ENCODE measurements around the gene L1CAM.

L1CAM gene

GRCh38 chrX:153861733-153862310 is 24.2 kb downstream of the L1CAM start:
- TF ChIP-seq EZH2phosphoT487 (conservative IDR thresholded peaks at IDR 0.05; ENCODE audit: low read length) (no peak), CTCF (IDR thresholded peaks at IDR 0.05; ENCODE audit: insufficient read depth, low read length, poor library complexity, severe bottlenecking) (no peak)

GRCh38 chrX:153861151-153861550 is 24.8 kb downstream of the L1CAM start:
- Histone ChIP-seq H3K9me2 (replicated peaks; ENCODE audit: insufficient read depth, low read length) (no peaks in the 10 kb centered on the region), H3K79me2 (ENCODE audit: insufficient read depth, low read length) (no peaks in the 10 kb centered on the region), H3K4me2 (ENCODE audit: low read depth, low read length, poor library complexity, severe bottlenecking) (no peak overlapping the region), H4K20me1 (ENCODE audit: low read depth, low read length) (no peaks in the 10 kb centered on the region), H3K9me3 (ENCODE audit: insufficient read depth, low read length) (no peaks in the 10 kb centered on the region), H3K36me3 (ENCODE audit: low read length) (no peaks in the 10 kb centered on the region), H3K4me3 (ENCODE audit: insufficient read depth, low read length, poor library complexity, severe bottlenecking) (no peak overlapping the region), H3K27ac (ENCODE audit: low read depth, low read length) (no peak overlapping the region), H3F3A (ENCODE audit: insufficient read depth) (no peaks in the 10 kb centered on the region), H2AFZ (ENCODE audit: low read depth, low read length, severe bottlenecking) (no peak overlapping the region), H3K9ac (ENCODE audit: low read length) (no peak overlapping the region), H3K27me3 (ENCODE audit: low read length) (no peaks in the 10 kb centered on the region)
- TF ChIP-seq EZH2phosphoT487 (conservative IDR thresholded peaks at IDR 0.05; ENCODE audit: low read length) (no peak), CTCF (IDR thresholded peaks at IDR 0.05; ENCODE audit: insufficient read depth, low read length, poor library complexity, severe bottlenecking) (no peak)

More at GRCh38 chrX:153861733-153862310, 24.2 kb downstream of the L1CAM start:
- H3K9ac ChIP-seq (ENCODE audit: low read length) = no peak overlapping the region
- H3K9me2 ChIP-seq (replicated peaks; ENCODE audit: insufficient read depth, low read length) = no peaks in the 10 kb centered on the region
- no peaks in the 10 kb centered on the region for H3K36me3 ChIP-seq (ENCODE audit: low read length)
- no peaks in the 10 kb centered on the region for H3K79me2 ChIP-seq (ENCODE audit: insufficient read depth, low read length)
- H3F3A ChIP-seq (ENCODE audit: insufficient read depth) = no peaks in the 10 kb centered on the region
- H4K20me1 ChIP-seq (ENCODE audit: low read depth, low read length) = no peaks in the 10 kb centered on the region
- H2AFZ ChIP-seq (ENCODE audit: low read depth, low read length, severe bottlenecking) = no peak overlapping the region
- no peaks in the 10 kb centered on the region for H3K9me3 ChIP-seq (ENCODE audit: insufficient read depth, low read length)
- no peaks in the 10 kb centered on the region for H3K27me3 ChIP-seq (ENCODE audit: low read length)
- no peak overlapping the region for H3K27ac ChIP-seq (ENCODE audit: low read depth, low read length)
- no peak overlapping the region for H3K4me3 ChIP-seq (ENCODE audit: insufficient read depth, low read length, poor library complexity, severe bottlenecking)
- no peak overlapping the region for H3K4me2 ChIP-seq (ENCODE audit: low read depth, low read length, poor library complexity, severe bottlenecking)

GRCh38 chrX:153857348-153857903 is 28.5 kb downstream of the L1CAM start:
- no peak overlapping the region for H3K4me3 ChIP-seq (ENCODE audit: insufficient read depth, low read length, poor library complexity, severe bottlenecking)
- no peaks in the 10 kb centered on the region for H3F3A ChIP-seq (ENCODE audit: insufficient read depth)
- no peak overlapping the region for H3K9ac ChIP-seq (ENCODE audit: low read length)
- no peaks in the 10 kb centered on the region for H3K9me3 ChIP-seq (ENCODE audit: insufficient read depth, low read length)
- no peaks in the 10 kb centered on the region for H3K9me2 ChIP-seq (replicated peaks; ENCODE audit: insufficient read depth, low read length)
- H4K20me1 ChIP-seq (ENCODE audit: low read depth, low read length) = no peaks in the 10 kb centered on the region
- H3K79me2 ChIP-seq (ENCODE audit: insufficient read depth, low read length) = no peaks in the 10 kb centered on the region
- no peaks in the 10 kb centered on the region for H3K36me3 ChIP-seq (ENCODE audit: low read length)
- no peak overlapping the region for H3K27ac ChIP-seq (ENCODE audit: low read depth, low read length)
- no peak for TF ChIP-seq CTCF (IDR thresholded peaks at IDR 0.05; ENCODE audit: insufficient read depth, low read length, poor library complexity, severe bottlenecking)
- TF ChIP-seq EZH2phosphoT487 (conservative IDR thresholded peaks at IDR 0.05; ENCODE audit: low read length) = no peak
- no peaks in the 10 kb centered on the region for H3K27me3 ChIP-seq (ENCODE audit: low read length)
- no peak overlapping the region for H2AFZ ChIP-seq (ENCODE audit: low read depth, low read length, severe bottlenecking)
- no peak overlapping the region for H3K4me2 ChIP-seq (ENCODE audit: low read depth, low read length, poor library complexity, severe bottlenecking)
